Activated T-helper 9 cell treated with anti-CD3 and anti-CD28 coated beads, Interleukin-2, amount 50 U/mL, for 16 hours (primary cell): ENCODE measurements around the gene IDS.

Source experiments
- DNase-seq: peaks from one replicate; pipeline ENCODE4 v3.0.0-alpha.2; 2020; ENCODE audit warnings: low read depth

Gene IDS

DNA sequence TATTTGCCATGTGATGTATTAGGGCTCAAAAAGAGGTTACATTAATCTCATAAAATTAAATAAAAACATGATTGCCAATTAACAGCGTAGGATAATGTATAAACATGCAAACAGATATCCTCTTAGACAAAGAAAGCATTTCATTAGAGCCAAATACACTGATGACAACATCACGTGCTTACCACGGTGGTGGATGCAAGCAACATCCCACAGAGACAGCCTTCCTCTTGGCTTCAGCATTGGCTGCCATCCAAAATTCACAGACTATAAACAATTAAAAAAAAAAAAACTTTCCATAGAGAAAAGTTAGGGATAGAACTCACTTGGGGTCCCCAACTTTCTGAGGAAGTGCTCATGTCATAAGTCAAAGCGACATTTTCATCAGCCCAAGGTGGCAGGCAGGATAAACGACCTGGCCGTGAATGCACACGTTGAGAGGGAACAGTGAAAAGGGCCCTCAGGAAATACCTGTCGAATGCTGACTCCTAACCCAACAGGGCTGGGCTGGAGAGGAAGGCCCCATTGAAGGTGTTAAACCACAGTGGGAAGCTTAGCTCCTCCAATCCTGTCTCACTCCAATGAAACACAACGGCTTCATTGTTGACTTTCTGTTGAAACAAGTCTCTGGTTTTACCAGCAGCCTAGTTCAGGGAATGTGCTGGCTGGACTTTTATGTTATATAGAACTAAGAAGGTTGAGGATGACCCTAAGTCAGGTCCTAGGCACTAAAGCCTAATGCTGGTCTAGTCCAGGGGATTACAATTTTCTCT is 48.4 kb downstream of the IDS start:
- no peak for DNase-seq

DNA sequence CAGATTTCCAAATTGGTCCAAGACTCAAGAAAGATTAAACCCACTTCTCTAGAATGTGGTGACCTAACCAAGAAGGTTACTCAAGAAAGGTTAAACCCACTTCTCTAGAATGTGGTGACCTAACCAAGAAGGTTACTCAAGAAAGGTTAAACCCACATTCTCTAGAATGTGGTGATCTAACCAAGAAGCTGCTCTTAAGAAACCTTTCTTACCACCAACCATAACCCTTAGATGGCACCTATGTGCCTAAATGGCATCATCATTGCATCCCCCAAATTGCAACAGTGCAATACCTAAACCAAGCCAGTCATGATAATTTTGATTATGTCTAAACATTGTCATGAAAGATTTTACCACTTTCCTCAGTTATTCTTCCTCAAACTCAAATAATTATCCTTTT is 49.2 kb downstream of the IDS start:
- DNase-seq, result no peak

DNA sequence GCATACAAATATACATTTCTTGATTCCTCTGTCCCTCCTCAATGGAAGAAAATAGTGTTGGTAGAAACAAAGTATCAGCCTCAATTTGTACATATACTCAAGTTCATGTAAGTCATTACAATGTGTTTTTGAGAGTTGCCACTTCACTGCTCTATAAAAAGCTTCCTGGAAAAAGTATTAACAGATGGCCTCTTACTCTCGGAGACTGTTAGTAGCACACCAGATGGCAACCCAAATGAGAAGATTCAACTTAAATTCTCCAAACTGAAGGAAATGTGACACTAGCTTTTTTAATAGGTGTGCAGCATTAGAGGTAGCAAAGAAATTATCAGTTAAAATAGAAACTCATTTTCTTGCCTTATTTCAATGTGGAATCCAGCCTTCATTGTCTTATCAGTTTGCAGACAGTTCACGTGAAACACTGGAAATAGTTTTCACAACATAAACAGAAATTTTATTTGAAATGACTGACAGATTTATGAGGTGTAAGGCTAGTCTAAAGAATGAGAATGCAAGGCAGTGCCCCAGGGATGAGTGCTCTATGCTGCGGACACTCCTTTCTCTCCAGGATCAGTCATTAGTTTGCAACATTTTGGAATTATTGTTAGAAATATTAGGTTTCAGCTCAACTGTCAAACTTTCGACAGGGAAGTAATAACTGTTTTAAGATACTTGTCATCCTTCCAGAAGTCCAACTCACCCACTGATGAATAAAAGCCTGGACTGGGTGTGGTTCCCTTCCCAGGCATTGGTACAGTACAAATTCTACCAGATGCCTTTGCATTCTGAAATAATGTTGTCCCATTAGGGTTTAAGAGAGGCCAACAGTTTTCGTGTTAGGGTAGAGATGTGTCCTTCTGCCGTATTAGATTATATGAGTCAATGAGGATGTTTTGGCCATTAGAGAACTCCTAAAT is 50.9 kb downstream of the IDS start:
- no peak for DNase-seq

DNA sequence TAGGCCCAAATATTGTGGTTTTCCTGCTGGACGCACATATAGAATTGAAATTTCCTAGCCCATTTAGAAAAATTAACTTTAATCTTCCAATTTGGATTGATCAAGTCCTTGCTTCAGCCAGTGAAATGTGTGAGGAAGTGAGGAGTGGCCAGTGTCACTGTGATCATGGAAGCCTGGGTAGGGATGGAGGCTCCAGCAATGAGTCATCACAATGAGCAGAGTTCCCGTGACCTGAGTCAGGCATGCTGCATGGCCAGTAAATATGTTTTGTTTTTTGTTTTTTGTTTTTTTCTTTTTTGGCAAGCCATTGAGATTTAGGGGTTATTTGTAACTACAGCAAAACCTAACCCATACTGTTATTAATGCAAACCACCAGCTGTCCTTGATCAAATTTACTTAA is 52.1 kb downstream of the IDS start:
- no peak for DNase-seq

DNA sequence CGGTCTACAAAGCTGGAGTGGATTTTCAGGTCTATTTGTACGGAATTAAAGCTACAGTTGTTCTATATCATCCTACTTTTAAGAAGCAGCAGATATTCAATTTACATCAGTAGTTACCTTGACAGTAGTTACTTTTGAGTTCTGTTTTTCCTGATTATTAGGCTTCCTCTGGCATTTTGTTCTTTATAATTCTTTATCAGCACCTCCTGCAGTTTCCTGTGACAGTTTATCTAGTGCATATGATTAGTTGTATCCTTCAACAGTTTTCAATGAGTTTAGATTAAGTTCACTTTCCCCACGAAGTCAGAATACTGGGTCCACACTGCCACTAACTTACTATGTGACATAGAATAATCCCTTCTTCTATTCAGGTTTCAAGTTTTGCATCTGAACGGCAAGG is 71.7 kb downstream of the IDS start:
- no peak for DNase-seq

DNA sequence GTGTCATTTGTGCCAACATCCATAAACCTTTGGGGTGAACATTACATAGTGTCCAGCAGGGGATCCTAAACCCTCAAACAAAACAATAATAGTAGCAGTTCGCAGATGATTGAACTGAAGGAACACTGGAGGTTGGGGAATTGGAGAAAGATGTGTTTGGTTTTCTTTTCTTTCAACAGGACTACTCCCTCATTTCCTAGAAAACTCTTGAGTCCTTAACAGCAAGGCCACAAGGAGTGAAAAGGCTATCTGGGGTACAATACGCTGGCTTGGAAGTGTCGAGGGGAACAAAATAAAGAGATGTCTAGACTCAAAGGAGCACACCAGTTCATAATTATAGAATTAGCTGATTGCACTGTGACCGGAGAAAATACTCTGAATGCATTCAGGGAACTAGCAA is 72.1 kb downstream of the IDS start:
- no peak for DNase-seq
